ENCODE results near the gene SPECC1. TPM values are rescaled to one million over a fixed set of nuclear protein-coding genes. Genes with fewer than 3 reads are reported as not detected.
"Not testable (repeated sequence)": the region's sequence is repeated elsewhere in the genome, so short reads cannot be mapped to it uniquely, and the experiment has no call there.

Gene SPECC1
- total RNA-seq, 1 donor from 2014 or later: 6.0 TPM

GRCh38 chr17:20225162-20226115 lies 216.3 kb downstream of the SPECC1 start:
- no peaks in the 10 kb centered on the region for H3K36me3 Mint-ChIP-seq (ENCODE audit: low read depth)
- intact Hi-C loops (cut with micrococcal nuclease): loop anchor here (1.0 to 5.0 kb wide), 3 partner anchors 95 to 233 kb away; no protein-coding TSS in a partner anchor
- H3K4me3 Mint-ChIP-seq: no peak overlapping the region
- peaks cover 11% of the 10 kb centered on the region for H3K27me3 Mint-ChIP-seq
- H3K9me3 Mint-ChIP-seq: no peaks in the 10 kb centered on the region
- no peak overlapping the region for H3K27ac Mint-ChIP-seq
- peaks cover 17% of the 10 kb centered on the region for H3K4me1 Mint-ChIP-seq
- no peak for DNase-seq

GRCh38 chr17:20226814-20227482 lies 217.8 kb downstream of the SPECC1 start:
- peak; percentile 95 for DNase-seq
- Mint-ChIP-seq H3K27me3 (peaks cover 4% of the 10 kb centered on the region), H3K27ac (no peak overlapping the region), H3K9me3 (no peaks in the 10 kb centered on the region), H3K4me3 (no peak overlapping the region), H3K4me1 (peaks cover 17% of the 10 kb centered on the region), H3K36me3 (ENCODE audit: low read depth) (no peaks in the 10 kb centered on the region)
- intact Hi-C loops (cut with micrococcal nuclease): loop anchor here (1.0 to 5.0 kb wide), 3 partner anchors 93 to 235 kb away; no protein-coding TSS in a partner anchor

GRCh38 chr17:20227720-20228370 lies 218.7 kb downstream of the SPECC1 start:
- not testable (repeated sequence) for H3K9me3 Mint-ChIP-seq; DNase-seq; H3K27me3 Mint-ChIP-seq; H3K4me3 Mint-ChIP-seq; H3K36me3 Mint-ChIP-seq (ENCODE audit: low read depth); H3K27ac Mint-ChIP-seq
- intact Hi-C loops (cut with micrococcal nuclease): loop anchor here (2.0 to 5.0 kb wide), 2 partner anchors 107 to 236 kb away; no protein-coding TSS in a partner anchor
- peaks cover 17% of the 10 kb centered on the region for H3K4me1 Mint-ChIP-seq

- Mint-ChIP-seq H3K36me3 (ENCODE audit: low read depth) (no peaks in the 10 kb centered on the region), H3K4me1 (peaks cover 17% of the 10 kb centered on the region), H3K4me3 (no peak overlapping the region), H3K27ac (no peak overlapping the region), H3K27me3 (no peaks in the 10 kb centered on the region), H3K9me3 (no peaks in the 10 kb centered on the region)
- intact Hi-C loops (cut with micrococcal nuclease): loop anchor here (5.0 kb wide), 1 partner anchor 236 kb away; no protein-coding TSS in a partner anchor
- DNase-seq: no peak
Measured at GRCh38 chr17:20228410-20228809, 219.3 kb downstream of the SPECC1 start.

GRCh38 chr17:20228860-20229259 lies 219.7 kb downstream of the SPECC1 start:
- H3K27ac Mint-ChIP-seq: no peak overlapping the region
- intact Hi-C loops (cut with micrococcal nuclease): loop anchor here (5.0 kb wide), 1 partner anchor 237 kb away; no protein-coding TSS in a partner anchor
- no peaks in the 10 kb centered on the region for H3K9me3 Mint-ChIP-seq
- DNase-seq: no peak
- H3K27me3 Mint-ChIP-seq: no peaks in the 10 kb centered on the region
- H3K4me3 Mint-ChIP-seq: no peak overlapping the region
- no peaks in the 10 kb centered on the region for H3K36me3 Mint-ChIP-seq (ENCODE audit: low read depth)
- peaks cover 19% of the 10 kb centered on the region for H3K4me1 Mint-ChIP-seq

- H3K27me3 Mint-ChIP-seq: no peaks in the 10 kb centered on the region
- no peaks in the 10 kb centered on the region for H3K36me3 Mint-ChIP-seq (ENCODE audit: low read depth)
- intact Hi-C loops (cut with micrococcal nuclease): no loop called here
- no peak overlapping the region for H3K4me3 Mint-ChIP-seq
- peaks cover 37% of the 10 kb centered on the region for H3K4me1 Mint-ChIP-seq
- DNase-seq: no peak
- no peak overlapping the region for H3K27ac Mint-ChIP-seq
- H3K9me3 Mint-ChIP-seq: peaks cover 3% of the 10 kb centered on the region
Measured at GRCh38 chr17:20230924-20231323, 221.8 kb downstream of the SPECC1 start.

- Mint-ChIP-seq H3K4me3 (no peak overlapping the region), H3K27ac (no peak overlapping the region), H3K36me3 (ENCODE audit: low read depth) (no peaks in the 10 kb centered on the region), H3K9me3 (peaks cover 3% of the 10 kb centered on the region), H3K4me1 (peaks cover 30% of the 10 kb centered on the region), H3K27me3 (no peaks in the 10 kb centered on the region)
- no peak for DNase-seq
- intact Hi-C loops (cut with micrococcal nuclease): no loop called here
Measured at GRCh38 chr17:20232611-20233010, 223.5 kb downstream of the SPECC1 start.

- peak; percentile 91 for DNase-seq
- peak overlapping the region; percentile 51 for H3K4me3 Mint-ChIP-seq
- intact Hi-C loops (cut with micrococcal nuclease): loop anchor here (1.0 to 2.0 kb wide), 3 partner anchors 46 to 87 kb away; no protein-coding TSS in a partner anchor
- H3K4me1 Mint-ChIP-seq: peaks cover 20% of the 10 kb centered on the region
- H3K27me3 Mint-ChIP-seq: no peaks in the 10 kb centered on the region
- no peaks in the 10 kb centered on the region for H3K36me3 Mint-ChIP-seq (ENCODE audit: low read depth)
- peaks cover 3% of the 10 kb centered on the region for H3K9me3 Mint-ChIP-seq
- peak overlapping the region; percentile 79 for H3K27ac Mint-ChIP-seq
Measured at GRCh38 chr17:20234276-20234675, 225.1 kb downstream of the SPECC1 start.

GRCh38 chr17:20235747-20236146 lies 226.6 kb downstream of the SPECC1 start:
- no peak overlapping the region for H3K4me3 Mint-ChIP-seq
- H3K4me1 Mint-ChIP-seq: peaks cover 20% of the 10 kb centered on the region
- no peaks in the 10 kb centered on the region for H3K36me3 Mint-ChIP-seq (ENCODE audit: low read depth)
- no peak overlapping the region for H3K27ac Mint-ChIP-seq
- DNase-seq: peak; percentile 49
- H3K9me3 Mint-ChIP-seq: peaks cover 3% of the 10 kb centered on the region
- H3K27me3 Mint-ChIP-seq: no peaks in the 10 kb centered on the region
- intact Hi-C loops (cut with micrococcal nuclease): loop anchor here (2.0 kb wide), 1 partner anchor 85 kb away; no protein-coding TSS in a partner anchor

- Mint-ChIP-seq H3K27me3 (no peaks in the 10 kb centered on the region), H3K4me1 (peaks cover 20% of the 10 kb centered on the region)
Measured at GRCh38 chr17:20236578-20237227, 227.5 kb downstream of the SPECC1 start.

GRCh38 chr17:20239776-20240175 lies 230.6 kb downstream of the SPECC1 start:
- H3K36me3 Mint-ChIP-seq (ENCODE audit: low read depth); intact Hi-C loops (cut with micrococcal nuclease); H3K27ac Mint-ChIP-seq; H3K27me3 Mint-ChIP-seq; H3K9me3 Mint-ChIP-seq; H3K4me1 Mint-ChIP-seq; H3K4me3 Mint-ChIP-seq; DNase-seq: not testable (repeated sequence)

More at GRCh38 chr17:20236578-20237227, 227.5 kb downstream of the SPECC1 start:
- peak; percentile 43 for DNase-seq
- H3K36me3 Mint-ChIP-seq (ENCODE audit: low read depth): no peaks in the 10 kb centered on the region
- no peak overlapping the region for H3K4me3 Mint-ChIP-seq
- no peak overlapping the region for H3K27ac Mint-ChIP-seq
- peaks cover 3% of the 10 kb centered on the region for H3K9me3 Mint-ChIP-seq
- intact Hi-C loops (cut with micrococcal nuclease): no loop called here

- H3K4me3 Mint-ChIP-seq: no peak overlapping the region
- intact Hi-C loops (cut with micrococcal nuclease): no loop called here
- H3K27ac Mint-ChIP-seq: no peak overlapping the region
- peaks cover 11% of the 10 kb centered on the region for H3K4me1 Mint-ChIP-seq
- no peaks in the 10 kb centered on the region for H3K27me3 Mint-ChIP-seq
- H3K36me3 Mint-ChIP-seq (ENCODE audit: low read depth): no peaks in the 10 kb centered on the region
- no peaks in the 10 kb centered on the region for H3K9me3 Mint-ChIP-seq
- DNase-seq: no peak
Measured at GRCh38 chr17:20241855-20242254, 232.7 kb downstream of the SPECC1 start.

- intact Hi-C loops (cut with micrococcal nuclease): no loop called here
- no peaks in the 10 kb centered on the region for H3K9me3 Mint-ChIP-seq
- no peak overlapping the region for H3K27ac Mint-ChIP-seq
- no peaks in the 10 kb centered on the region for H3K27me3 Mint-ChIP-seq
- no peaks in the 10 kb centered on the region for H3K36me3 Mint-ChIP-seq (ENCODE audit: low read depth)
- no peak for DNase-seq
- H3K4me3 Mint-ChIP-seq: no peak overlapping the region
- peaks cover 15% of the 10 kb centered on the region for H3K4me1 Mint-ChIP-seq
Measured at GRCh38 chr17:20242271-20242670, 233.1 kb downstream of the SPECC1 start.
